ENCODE results near the gene PLEKHA5.

- TF ChIP-seq CTCF (IDR thresholded peaks at IDR 0.05) (no peak), RCOR1 (IDR thresholded peaks at IDR 0.05; ENCODE audit: low read length) (no peak), EZH2phosphoT487 (IDR thresholded peaks at IDR 0.05; ENCODE audit: borderline replicate concordance, low read depth) (no peak), JUND (IDR thresholded peaks at IDR 0.05) (no peak), POLR2AphosphoS5 (IDR thresholded peaks at IDR 0.05; ENCODE audit: low read depth, low read length) (no peak), SIN3A (IDR thresholded peaks at IDR 0.05; ENCODE audit: borderline replicate concordance, low read depth, low read length) (no peak)
- TF ChIP-seq, protein P1, sequence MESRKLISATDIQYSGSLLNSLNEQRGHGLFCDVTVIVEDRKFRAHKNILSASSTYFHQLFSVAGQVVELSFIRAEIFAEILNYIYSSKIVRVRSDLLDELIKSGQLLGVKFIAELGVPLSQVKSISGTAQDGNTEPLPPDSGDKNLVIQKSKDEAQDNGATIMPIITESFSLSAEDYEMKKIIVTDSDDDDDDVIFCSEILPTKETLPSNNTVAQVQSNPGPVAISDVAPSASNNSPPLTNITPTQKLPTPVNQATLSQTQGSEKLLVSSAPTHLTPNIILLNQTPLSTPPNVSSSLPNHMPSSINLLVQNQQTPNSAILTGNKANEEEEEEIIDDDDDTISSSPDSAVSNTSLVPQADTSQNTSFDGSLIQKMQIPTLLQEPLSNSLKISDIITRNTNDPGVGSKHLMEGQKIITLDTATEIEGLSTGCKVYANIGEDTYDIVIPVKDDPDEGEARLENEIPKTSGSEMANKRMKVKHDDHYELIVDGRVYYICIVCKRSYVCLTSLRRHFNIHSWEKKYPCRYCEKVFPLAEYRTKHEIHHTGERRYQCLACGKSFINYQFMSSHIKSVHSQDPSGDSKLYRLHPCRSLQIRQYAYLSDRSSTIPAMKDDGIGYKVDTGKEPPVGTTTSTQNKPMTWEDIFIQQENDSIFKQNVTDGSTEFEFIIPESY (IDR thresholded peaks at IDR 0.05; ENCODE audit: borderline replicate concordance, low read depth), result no peak
- TF ChIP-seq, protein P2, sequence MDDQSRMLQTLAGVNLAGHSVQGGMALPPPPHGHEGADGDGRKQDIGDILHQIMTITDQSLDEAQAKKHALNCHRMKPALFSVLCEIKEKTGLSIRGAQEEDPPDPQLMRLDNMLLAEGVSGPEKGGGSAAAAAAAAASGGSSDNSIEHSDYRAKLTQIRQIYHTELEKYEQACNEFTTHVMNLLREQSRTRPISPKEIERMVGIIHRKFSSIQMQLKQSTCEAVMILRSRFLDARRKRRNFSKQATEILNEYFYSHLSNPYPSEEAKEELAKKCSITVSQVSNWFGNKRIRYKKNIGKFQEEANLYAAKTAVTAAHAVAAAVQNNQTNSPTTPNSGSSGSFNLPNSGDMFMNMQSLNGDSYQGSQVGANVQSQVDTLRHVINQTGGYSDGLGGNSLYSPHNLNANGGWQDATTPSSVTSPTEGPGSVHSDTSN (IDR thresholded peaks at IDR 0.05), result no peak
- TF ChIP-seq, protein P3, sequence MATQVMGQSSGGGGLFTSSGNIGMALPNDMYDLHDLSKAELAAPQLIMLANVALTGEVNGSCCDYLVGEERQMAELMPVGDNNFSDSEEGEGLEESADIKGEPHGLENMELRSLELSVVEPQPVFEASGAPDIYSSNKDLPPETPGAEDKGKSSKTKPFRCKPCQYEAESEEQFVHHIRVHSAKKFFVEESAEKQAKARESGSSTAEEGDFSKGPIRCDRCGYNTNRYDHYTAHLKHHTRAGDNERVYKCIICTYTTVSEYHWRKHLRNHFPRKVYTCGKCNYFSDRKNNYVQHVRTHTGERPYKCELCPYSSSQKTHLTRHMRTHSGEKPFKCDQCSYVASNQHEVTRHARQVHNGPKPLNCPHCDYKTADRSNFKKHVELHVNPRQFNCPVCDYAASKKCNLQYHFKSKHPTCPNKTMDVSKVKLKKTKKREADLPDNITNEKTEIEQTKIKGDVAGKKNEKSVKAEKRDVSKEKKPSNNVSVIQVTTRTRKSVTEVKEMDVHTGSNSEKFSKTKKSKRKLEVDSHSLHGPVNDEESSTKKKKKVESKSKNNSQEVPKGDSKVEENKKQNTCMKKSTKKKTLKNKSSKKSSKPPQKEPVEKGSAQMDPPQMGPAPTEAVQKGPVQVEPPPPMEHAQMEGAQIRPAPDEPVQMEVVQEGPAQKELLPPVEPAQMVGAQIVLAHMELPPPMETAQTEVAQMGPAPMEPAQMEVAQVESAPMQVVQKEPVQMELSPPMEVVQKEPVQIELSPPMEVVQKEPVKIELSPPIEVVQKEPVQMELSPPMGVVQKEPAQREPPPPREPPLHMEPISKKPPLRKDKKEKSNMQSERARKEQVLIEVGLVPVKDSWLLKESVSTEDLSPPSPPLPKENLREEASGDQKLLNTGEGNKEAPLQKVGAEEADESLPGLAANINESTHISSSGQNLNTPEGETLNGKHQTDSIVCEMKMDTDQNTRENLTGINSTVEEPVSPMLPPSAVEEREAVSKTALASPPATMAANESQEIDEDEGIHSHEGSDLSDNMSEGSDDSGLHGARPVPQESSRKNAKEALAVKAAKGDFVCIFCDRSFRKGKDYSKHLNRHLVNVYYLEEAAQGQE (IDR thresholded peaks at IDR 0.05; ENCODE audit: low read depth, low read length), result no peak
Measured at GRCh38 chr12:19115285-19115684, 14.2 kb upstream of the PLEKHA5 start.
